PC-9 (cell line): ENCODE results near the gene HMCES.

Experiments
- EZH2 ChIP-seq: fragments of 200-600 bp; sonication (generic); IDR thresholded peaks from 2 replicates; pipeline ENCODE4 v1.8.0; 2017; ENCODE audit warnings: antibody characterized with exemption, low read depth
- TF ChIP-seq, protein P1 (sequence below): fragments of 200-600 bp; sonication (generic); conservative IDR thresholded peaks from 2 replicates; pipeline ENCODE4 v1.6.1; 2017; ENCODE audit warnings: mixed run types, antibody characterized with exemption, mild to moderate bottlenecking, moderate library complexity

DNA sequence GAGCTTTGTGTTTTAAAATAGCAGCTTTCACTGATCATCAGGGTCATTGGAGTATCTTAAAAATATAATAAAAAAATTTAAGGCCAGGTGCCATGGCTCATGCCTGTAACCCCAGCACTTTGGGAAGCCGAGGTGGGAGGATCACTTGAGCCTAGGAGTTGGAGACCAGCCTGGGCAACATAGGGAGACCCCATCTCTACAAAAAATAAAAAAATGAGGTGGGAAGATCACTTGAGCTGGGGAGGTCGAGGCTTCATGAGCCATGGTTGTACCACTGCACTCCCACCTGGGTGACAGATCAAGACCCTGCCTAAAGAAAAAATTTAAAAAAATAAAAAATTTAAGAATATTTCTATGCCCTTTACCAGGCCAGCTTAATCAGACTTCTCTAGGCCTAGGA is 1.5 kb downstream of the HMCES start:
- TF ChIP-seq, protein P1, sequence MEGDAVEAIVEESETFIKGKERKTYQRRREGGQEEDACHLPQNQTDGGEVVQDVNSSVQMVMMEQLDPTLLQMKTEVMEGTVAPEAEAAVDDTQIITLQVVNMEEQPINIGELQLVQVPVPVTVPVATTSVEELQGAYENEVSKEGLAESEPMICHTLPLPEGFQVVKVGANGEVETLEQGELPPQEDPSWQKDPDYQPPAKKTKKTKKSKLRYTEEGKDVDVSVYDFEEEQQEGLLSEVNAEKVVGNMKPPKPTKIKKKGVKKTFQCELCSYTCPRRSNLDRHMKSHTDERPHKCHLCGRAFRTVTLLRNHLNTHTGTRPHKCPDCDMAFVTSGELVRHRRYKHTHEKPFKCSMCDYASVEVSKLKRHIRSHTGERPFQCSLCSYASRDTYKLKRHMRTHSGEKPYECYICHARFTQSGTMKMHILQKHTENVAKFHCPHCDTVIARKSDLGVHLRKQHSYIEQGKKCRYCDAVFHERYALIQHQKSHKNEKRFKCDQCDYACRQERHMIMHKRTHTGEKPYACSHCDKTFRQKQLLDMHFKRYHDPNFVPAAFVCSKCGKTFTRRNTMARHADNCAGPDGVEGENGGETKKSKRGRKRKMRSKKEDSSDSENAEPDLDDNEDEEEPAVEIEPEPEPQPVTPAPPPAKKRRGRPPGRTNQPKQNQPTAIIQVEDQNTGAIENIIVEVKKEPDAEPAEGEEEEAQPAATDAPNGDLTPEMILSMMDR: no peak
- TF ChIP-seq EZH2: no peak
